ENCODE results near the gene TMEM150C. TPM values are rescaled to one million over a fixed set of nuclear protein-coding genes. Genes with fewer than 3 reads are reported as not detected.

TMEM150C gene
- total and polyA plus RNA-seq, 2 of the 8 experiments (the other 6 are each of a cell fraction or from before 2014, with no cell fraction given): 1.5 to 1.7 TPM

DNA sequence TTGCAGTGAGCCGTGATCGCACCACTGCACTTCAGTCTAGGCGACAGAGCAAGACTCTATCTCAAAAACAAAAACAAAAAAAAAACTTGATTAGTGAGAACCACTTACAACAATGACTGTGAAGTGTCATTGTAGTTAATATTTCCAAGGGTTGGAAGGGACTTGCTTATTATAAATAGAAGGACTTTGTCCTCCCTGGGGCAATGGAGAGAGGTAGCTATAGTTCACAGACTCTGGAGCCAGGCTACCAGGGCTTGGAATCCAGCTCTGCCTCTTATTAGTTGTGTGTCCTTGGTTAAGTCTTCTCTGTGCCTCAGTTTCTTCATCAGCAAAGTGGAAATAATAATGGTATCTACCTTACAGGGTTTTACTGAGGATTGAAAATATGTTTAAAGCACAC, 51.6 kb downstream of the TMEM150C start:
- no peak for FAIRE-seq
- Histone ChIP-seq H2AFZ (ENCODE audit: low read length) (no peak overlapping the region), H2BK15ac (ENCODE audit: low read length) (no peak overlapping the region), H4K20me1 (replicated peaks in 1 of 2; ENCODE audit: control insufficient read depth in 1 of 2, insufficient read depth in 2 of 2, low read length in 2 of 2) (no peaks in the 10 kb centered on the region), H3K4me1 (replicated peaks in 1 of 4; ENCODE audit: control insufficient read depth in 3 of 4, insufficient read depth in 4 of 4, low read length in 3 of 4) (no peaks in the 10 kb centered on the region), H3K27me3 (replicated peaks in 1 of 4; ENCODE audit: control insufficient read depth in 3 of 4, extremely low read depth in 1 of 4, insufficient read depth in 3 of 4, low read length in 3 of 4) (no peaks in the 10 kb centered on the region), H3K18ac (ENCODE audit: extremely low read depth, low read length) (no peak overlapping the region), H4K91ac (replicated peaks; ENCODE audit: insufficient read length, low read length) (no peak overlapping the region), H3K79me1 (ENCODE audit: low read depth, low read length) (no peaks in the 10 kb centered on the region), H4K8ac (ENCODE audit: extremely low read depth, insufficient read depth, low read length) (no peak overlapping the region), H3K9ac (replicated peaks in 1 of 4; ENCODE audit: extremely low read depth in 1 of 4, low read depth in 3 of 4, low read length in 3 of 4) (no peak overlapping the region), H3K4me3 (ENCODE audit: extremely low read depth in 1 of 4, insufficient read depth in 2 of 4, low read depth in 3 of 4, low read length in 4 of 4) (no peak overlapping the region), H2BK120ac (replicated peaks; ENCODE audit: low read depth, low read length) (no peak overlapping the region), H3K14ac (ENCODE audit: insufficient read length) (no peak overlapping the region), H3K23me2 (ENCODE audit: low read depth, low read length) (no peaks in the 10 kb centered on the region), H3K9me3 (ENCODE audit: insufficient read depth in 2 of 2, low read depth in 1 of 2, low read length in 1 of 2) (no peaks in the 10 kb centered on the region), H3K56ac (replicated peaks; ENCODE audit: insufficient read length, low read depth, low read length) (no peak overlapping the region), H3K4me2 (ENCODE audit: insufficient read depth in 1 of 2, low read depth in 2 of 2, low read length in 2 of 2) (no peak overlapping the region), H3K36me3 (ENCODE audit: control insufficient read depth in 2 of 4, insufficient read depth in 4 of 4, low read length in 3 of 4) (no peaks in the 10 kb centered on the region), H2AK5ac (ENCODE audit: low read depth, low read length) (no peak overlapping the region), H4K5ac (ENCODE audit: insufficient read length, low read depth, low read length) (no peak overlapping the region), H3K27ac (ENCODE audit: low read depth, low read length) (no peak overlapping the region), H2BK20ac (ENCODE audit: low read length) (no peak overlapping the region), H3K23ac (ENCODE audit: insufficient read length) (no peak overlapping the region), H2BK5ac (ENCODE audit: low read depth, low read length) (no peak overlapping the region), H2BK12ac (ENCODE audit: low read depth, low read length) (no peak overlapping the region), H3K79me2 (ENCODE audit: control insufficient read depth in 1 of 2, insufficient read depth in 2 of 2, low read length in 2 of 2) (no peaks in the 10 kb centered on the region), H3K4ac (replicated peaks; ENCODE audit: insufficient read length, low read depth, low read length) (no peak overlapping the region)
- POLR2A ChIA-PET (ENCODE audit: partially characterized antibody): interaction anchor here (1.2 kb wide), 1 partner anchor 23 kb away, joined by 3 read pairs; no protein-coding TSS in a partner anchor
- CTCF ChIA-PET (ENCODE audit: partially characterized antibody): interaction anchor here (0.7 to 1.7 kb wide), 5 partner anchors 9 to 229 kb away, joined by 3 to 5 read pairs (median 3); no protein-coding TSS in a partner anchor
- WGBS, 2 experiments (ENCODE audit: extremely low coverage in 1 of 2, insufficient coverage in 1 of 2, insufficient read length in 1 of 2, insufficient replicate concordance in 2 of 2, low coverage in 1 of 2, low lambda C conversion rate in 2 of 2, missing lambda C conversion rate in 1 of 2): 90% methylated on average over 3 of the region's 3 CpGs; no CpG with 5 or more reads in 1 of the 2 experiments
- no peak for DNase-seq (ENCODE audit: low read depth in 1 of 2, low spot score in 2 of 2)
- no peak for TF ChIP-seq SP2 (IDR thresholded peaks at IDR 0.05; ENCODE audit: low read length)
- TF ChIP-seq, protein P1, sequence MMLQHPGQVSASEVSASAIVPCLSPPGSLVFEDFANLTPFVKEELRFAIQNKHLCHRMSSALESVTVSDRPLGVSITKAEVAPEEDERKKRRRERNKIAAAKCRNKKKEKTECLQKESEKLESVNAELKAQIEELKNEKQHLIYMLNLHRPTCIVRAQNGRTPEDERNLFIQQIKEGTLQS (IDR thresholded peaks at IDR 0.05; ENCODE audit: insufficient read depth, low read depth, low read length): no peak
- no peak for TF ChIP-seq BACH1 (IDR thresholded peaks at IDR 0.05; ENCODE audit: low read length)
- TF ChIP-seq CBX5 (IDR thresholded peaks at IDR 0.05; ENCODE audit: low read depth, low read length): no peak
- no peak for TF ChIP-seq TAF1 (IDR thresholded peaks at IDR 0.05; ENCODE audit: low read depth, low read length)
- TF ChIP-seq KDM4A (IDR thresholded peaks at IDR 0.05; ENCODE audit: low read depth, low read length, severe bottlenecking): no peak
- TF ChIP-seq CHD1 (IDR thresholded peaks at IDR 0.05; ENCODE audit: low read depth, low read length): no peak
- no peak for TF ChIP-seq EP300 (IDR thresholded peaks at IDR 0.05; ENCODE audit: borderline replicate concordance in 1 of 2, low read depth in 2 of 2, low read length in 2 of 2)
- TF ChIP-seq POLR2AphosphoS5 (IDR thresholded peaks at IDR 0.05; ENCODE audit: low read depth, low read length): no peak
- TF ChIP-seq RXRA (IDR thresholded peaks at IDR 0.05; ENCODE audit: insufficient read depth, low read depth, low read length): no peak
- TF ChIP-seq RNF2 (IDR thresholded peaks at IDR 0.05; ENCODE audit: borderline replicate concordance, low read depth, low read length, missing control alignments, poor library complexity, severe bottlenecking): no peak
- TF ChIP-seq KDM1A (IDR thresholded peaks at IDR 0.05; ENCODE audit: borderline replicate concordance, low read length): no peak
- TF ChIP-seq HDAC6 (IDR thresholded peaks at IDR 0.05; ENCODE audit: low read depth, low read length): no peak
- no peak for TF ChIP-seq NANOG (IDR thresholded peaks at IDR 0.05; ENCODE audit: insufficient read depth, low read depth, low read length, poor library complexity, severe bottlenecking)

Data from H1 (cell line).